Measurements from ENCODE around the gene CHCHD1. TPM values are rescaled to one million over a fixed set of nuclear protein-coding genes. Genes with fewer than 3 reads are reported as not detected.

The CHCHD1 gene
- total and polyA plus RNA-seq, 4 experiments from 2014 or later = 21.8 to 56.0 (median 28.5) TPM

GRCh38 chr10:73808021-73808815, 26.4 kb downstream of the CHCHD1 start:
- no peak overlapping the region for H3K4me3 ChIP-seq (ENCODE audit: low read length in 2 of 2)
- DNase-seq = no peak
- no peaks in the 10 kb centered on the region for H3K9me3 ChIP-seq (ENCODE audit: control insufficient read depth in 1 of 2, low read length in 2 of 2)
- intact Hi-C loops (cut with micrococcal nuclease) = no loop called here
- peaks cover 51% of the 10 kb centered on the region for H3K4me1 ChIP-seq (ENCODE audit: insufficient read depth, low read length)
- Mint-ChIP-seq H3K4me1 (peaks cover 32 to 65% (median 42%) of the 10 kb centered on the region in 4 donors), H3K27ac (peak overlapping the region in 6 of 7 donors; percentile 0 to 88 (median 76)), H3K36me3 (peaks cover 54 to 65% of the 10 kb centered on the region in 2 donors), H3K27me3 (no peaks in the 10 kb centered on the region), H3K4me3 (peak overlapping the region in 2 of 8 donors; percentile 10 to 91), H3K9me3 (peaks cover 0 to 8% (median 0%) of the 10 kb centered on the region in 8 donors)
- CTCF ChIA-PET (ENCODE audit: partially characterized antibody) = interaction anchor here (0.6 to 2.6 kb wide), 4 partner anchors 22 to 132 kb away, joined by 3 to 14 read pairs (median 4); partner anchors contain the start of gene ZSWIM8
- no peaks in the 10 kb centered on the region for H3K27me3 ChIP-seq (ENCODE audit: insufficient read depth, low read length)
- peaks cover 45% of the 10 kb centered on the region for H3K36me3 ChIP-seq (ENCODE audit: insufficient read depth, low read length)
- H3K27ac ChIP-seq (ENCODE audit: low read depth, low read length) = peak overlapping the region; percentile 6
- POLR2A ChIA-PET (ENCODE audit: partially characterized antibody) = interaction anchor here (1.4 to 4.2 kb wide), 7 partner anchors 8 to 71 kb away, joined by 7 to 77 read pairs (median 16); partner anchors contain the start of genes CHCHD1 and ZSWIM8

DNA sequence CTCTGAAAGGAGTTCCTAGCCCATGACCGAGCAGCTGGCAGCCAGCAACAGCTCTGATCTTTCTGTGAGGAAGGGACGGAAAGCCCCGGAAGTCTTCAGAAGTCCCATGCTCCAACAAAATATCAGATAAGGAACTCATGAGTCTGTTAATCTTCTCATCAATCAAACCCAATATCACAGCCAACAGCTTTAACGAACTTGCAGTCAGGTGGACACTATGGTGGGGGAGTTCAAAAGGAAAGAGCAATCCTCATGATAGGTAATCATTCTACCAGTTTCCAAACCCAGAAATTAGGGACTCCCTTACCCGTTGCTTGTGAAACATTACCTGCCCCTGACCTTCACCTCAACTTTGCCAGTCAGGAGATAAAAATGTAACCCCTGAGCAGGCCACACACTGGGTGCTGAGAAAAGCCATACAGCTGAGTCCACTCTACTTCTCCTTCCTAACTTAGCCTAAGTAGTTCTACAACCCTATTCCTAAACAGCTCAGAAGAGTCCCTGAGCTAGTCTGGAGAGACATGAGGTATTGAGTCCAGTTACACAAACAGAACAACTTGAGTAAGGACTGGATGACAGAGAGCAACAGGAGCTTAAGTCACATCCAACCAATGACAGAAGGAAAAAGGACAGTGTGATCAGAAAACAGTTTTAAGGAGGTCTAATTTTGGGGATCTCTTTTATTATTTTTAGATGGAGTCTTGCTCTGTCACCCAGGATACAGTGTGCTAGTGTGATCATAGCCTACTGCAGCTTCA, 27.4 kb downstream of the CHCHD1 start:
- H3K9me3 Mint-ChIP-seq = peaks cover 0 to 8% (median 0%) of the 10 kb centered on the region in 8 donors
- peak overlapping the region; percentile 50 to 98 (median 77) for H3K27ac Mint-ChIP-seq
- peaks cover 52 to 61% of the 10 kb centered on the region in 2 donors for H3K36me3 Mint-ChIP-seq
- peaks cover 41% of the 10 kb centered on the region for H3K36me3 ChIP-seq (ENCODE audit: insufficient read depth, low read length)
- H3K27ac ChIP-seq (ENCODE audit: low read depth, low read length) = no peak overlapping the region
- no peaks in the 10 kb centered on the region for H3K9me3 ChIP-seq (ENCODE audit: control insufficient read depth in 1 of 2, low read length in 2 of 2)
- no peaks in the 10 kb centered on the region for H3K27me3 Mint-ChIP-seq
- H3K4me1 Mint-ChIP-seq = peaks cover 32 to 56% (median 44%) of the 10 kb centered on the region in 4 donors
- ChIA-PET CTCF (ENCODE audit: partially characterized antibody) (interaction anchor here (0.6 to 2.6 kb wide), 8 partner anchors 23 to 131 kb away, joined by 3 to 14 read pairs (median 4); partner anchors contain the start of genes CHCHD1, PLAU and ZSWIM8), POLR2A (ENCODE audit: partially characterized antibody) (interaction anchor here (1.0 to 4.2 kb wide), 11 partner anchors 9 to 79 kb away, joined by 4 to 77 read pairs (median 12); partner anchors contain the start of genes CHCHD1 and ZSWIM8)
- H3K4me1 ChIP-seq (ENCODE audit: insufficient read depth, low read length) = peaks cover 51% of the 10 kb centered on the region
- H3K4me3 Mint-ChIP-seq = peak overlapping the region; percentile 58 to 95 (median 86)
- no peaks in the 10 kb centered on the region for H3K27me3 ChIP-seq (ENCODE audit: insufficient read depth, low read length)
- H3K4me3 ChIP-seq (ENCODE audit: low read length in 2 of 2) = no peak overlapping the region
- no peak for DNase-seq
- intact Hi-C loops (cut with micrococcal nuclease) = no loop called here

- ChIA-PET CTCF (ENCODE audit: partially characterized antibody) (interaction anchor here (0.8 to 2.6 kb wide), 9 partner anchors 10 to 80 kb away, joined by 3 to 14 read pairs (median 4); partner anchors contain the start of genes CHCHD1 and ZSWIM8), POLR2A (ENCODE audit: partially characterized antibody) (interaction anchor here (0.6 to 4.2 kb wide), 14 partner anchors 10 to 1303 kb away, joined by 3 to 77 read pairs (median 12); partner anchors contain the start of genes CHCHD1, SEC24C and ZSWIM8)
- Mint-ChIP-seq H3K9me3 (peaks cover 0 to 8% (median 0%) of the 10 kb centered on the region in 8 donors), H3K27ac (peak overlapping the region; percentile 84 to 98 (median 95)), H3K27me3 (no peaks in the 10 kb centered on the region), H3K4me1 (peaks cover 32 to 54% (median 44%) of the 10 kb centered on the region in 4 donors), H3K4me3 (peak overlapping the region; percentile 89 to 95 (median 91)), H3K36me3 (peaks cover 61 to 63% of the 10 kb centered on the region in 2 donors)
- Histone ChIP-seq H3K4me1 (ENCODE audit: insufficient read depth, low read length) (peaks cover 51% of the 10 kb centered on the region), H3K9me3 (ENCODE audit: control insufficient read depth in 1 of 2, low read length in 2 of 2) (no peaks in the 10 kb centered on the region), H3K4me3 (ENCODE audit: low read length in 2 of 2) (peak overlapping the region; percentile 77 to 81), H3K36me3 (ENCODE audit: insufficient read depth, low read length) (peaks cover 44% of the 10 kb centered on the region), H3K27ac (ENCODE audit: low read depth, low read length) (peak overlapping the region; percentile 88), H3K27me3 (ENCODE audit: insufficient read depth, low read length) (no peaks in the 10 kb centered on the region)
- intact Hi-C loops (cut with micrococcal nuclease) = loop anchor here (5.0 kb wide), 1 partner anchor 37 kb away; no protein-coding TSS in a partner anchor
- DNase-seq = peak in 3 of 5 donors; percentile 13 to 15 (median 14)
These were observed 28.5 kb downstream of the CHCHD1 start for GRCh38 chr10:73810358-73810734.

GRCh38 chr10:73810735-73811465, 29.1 kb downstream of the CHCHD1 start:
- Mint-ChIP-seq H3K4me1 (peaks cover 29 to 49% (median 40%) of the 10 kb centered on the region in 4 donors), H3K27ac (peak overlapping the region; percentile 84 to 98 (median 95)), H3K4me3 (peak overlapping the region; percentile 89 to 95 (median 91)), H3K9me3 (peaks cover 0 to 8% (median 0%) of the 10 kb centered on the region in 8 donors), H3K27me3 (no peaks in the 10 kb centered on the region), H3K36me3 (peaks cover 58 to 63% of the 10 kb centered on the region in 2 donors)
- DNase-seq = peak; percentile 64 to 71 (median 69)
- H3K36me3 ChIP-seq (ENCODE audit: insufficient read depth, low read length) = peaks cover 41% of the 10 kb centered on the region
- no peaks in the 10 kb centered on the region for H3K27me3 ChIP-seq (ENCODE audit: insufficient read depth, low read length)
- peaks cover 51% of the 10 kb centered on the region for H3K4me1 ChIP-seq (ENCODE audit: insufficient read depth, low read length)
- ChIA-PET POLR2A (ENCODE audit: partially characterized antibody) (interaction anchor here (0.6 to 4.2 kb wide), 13 partner anchors 10 to 1303 kb away, joined by 3 to 77 read pairs (median 12); partner anchors contain the start of genes CHCHD1, SEC24C and ZSWIM8), CTCF (ENCODE audit: partially characterized antibody) (interaction anchor here (0.8 to 2.6 kb wide), 8 partner anchors 10 to 80 kb away, joined by 3 to 14 read pairs (median 4); partner anchors contain the start of genes CHCHD1 and ZSWIM8)
- peak overlapping the region; percentile 88 for H3K27ac ChIP-seq (ENCODE audit: low read depth, low read length)
- intact Hi-C loops (cut with micrococcal nuclease) = loop anchor here (1.0 to 5.0 kb wide), 8 partner anchors 26 to 316 kb away; partner anchors contain the start of genes SEC24C and ZSWIM8
- no peaks in the 10 kb centered on the region for H3K9me3 ChIP-seq (ENCODE audit: control insufficient read depth in 1 of 2, low read length in 2 of 2)
- H3K4me3 ChIP-seq (ENCODE audit: low read length in 2 of 2) = peak overlapping the region; percentile 77 to 81

DNA sequence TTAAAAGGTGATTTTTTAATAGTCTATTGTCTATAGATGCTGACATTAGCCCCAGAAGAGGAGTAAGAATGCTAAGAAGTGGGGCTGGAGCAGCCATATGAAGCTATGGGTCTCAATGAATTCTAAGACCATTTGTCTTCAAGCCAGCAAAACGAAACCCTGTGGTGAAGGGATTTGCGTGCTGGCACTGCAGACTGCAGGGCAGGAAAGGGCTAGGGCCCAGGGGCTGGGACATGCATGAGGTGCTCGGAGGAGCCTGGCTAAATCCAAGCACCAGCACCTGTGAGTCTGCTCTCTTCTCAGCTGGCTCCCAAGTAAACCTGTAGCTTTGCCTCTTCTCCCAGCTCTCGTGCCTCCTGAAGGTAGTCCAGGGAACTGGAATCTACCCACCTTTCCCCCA, 30.8 kb downstream of the CHCHD1 start:
- intact Hi-C loops (cut with micrococcal nuclease) = loop anchor here (5.0 kb wide), 1 partner anchor 35 kb away; no protein-coding TSS in a partner anchor
- no peak for DNase-seq
- Mint-ChIP-seq H3K4me3 (peak overlapping the region in 7 of 8 donors; percentile 20 to 72 (median 53)), H3K27ac (peak overlapping the region; percentile 53 to 95 (median 89)), H3K9me3 (peaks cover 0 to 8% (median 0%) of the 10 kb centered on the region in 8 donors), H3K4me1 (peaks cover 18 to 32% (median 24%) of the 10 kb centered on the region in 4 donors), H3K36me3 (peaks cover 55 to 63% of the 10 kb centered on the region in 2 donors), H3K27me3 (no peaks in the 10 kb centered on the region)
- H3K4me3 ChIP-seq (ENCODE audit: low read length in 2 of 2) = no peak overlapping the region
- no peaks in the 10 kb centered on the region for H3K27me3 ChIP-seq (ENCODE audit: insufficient read depth, low read length)
- ChIA-PET CTCF (ENCODE audit: partially characterized antibody) (interaction anchor here (1.7 kb wide), 1 partner anchor 67 kb away, joined by 10 read pairs; no protein-coding TSS in a partner anchor), POLR2A (ENCODE audit: partially characterized antibody) (interaction anchor here (0.8 to 2.1 kb wide), 4 partner anchors 12 to 66 kb away, joined by 4 to 11 read pairs (median 4); partner anchors contain the start of gene CAMK2G)
- peaks cover 35% of the 10 kb centered on the region for H3K4me1 ChIP-seq (ENCODE audit: insufficient read depth, low read length)
- H3K36me3 ChIP-seq (ENCODE audit: insufficient read depth, low read length) = peaks cover 39% of the 10 kb centered on the region
- H3K27ac ChIP-seq (ENCODE audit: low read depth, low read length) = peak overlapping the region; percentile 31
- H3K9me3 ChIP-seq (ENCODE audit: control insufficient read depth in 1 of 2, low read length in 2 of 2) = no peaks in the 10 kb centered on the region
